Activated naive CD4-positive, alpha-beta T cell treated with anti-CD3 and anti-CD28 coated beads, Interleukin-2, amount 50 U/mL, for 24 hours (primary cell): ENCODE data around the gene LCNL1.
A peak's percentile ranks its signal among the peaks of the same experiment; 100 is the strongest.

ENCODE experiments used
- H3K27ac Mint-ChIP-seq: one replicate; pipeline ENCODE4 v1.8.0; 2021; ENCODE audit warnings: mild to moderate bottlenecking, mixed read lengths
- H3K27me3 Mint-ChIP-seq: one replicate; pipeline ENCODE4 v1.8.0; 2021; ENCODE audit warnings: mixed read lengths
- H3K36me3 Mint-ChIP-seq: one replicate; pipeline ENCODE4 v1.8.0; 2021; ENCODE audit warnings: mixed read lengths
- H3K4me1 Mint-ChIP-seq: one replicate; pipeline ENCODE4 v1.8.0; 2021; ENCODE audit warnings: mixed read lengths
- H3K4me3 Mint-ChIP-seq: one replicate; pipeline ENCODE4 v1.8.0; 2021; ENCODE audit warnings: mild to moderate bottlenecking, mixed read lengths
- H3K9me3 Mint-ChIP-seq: one replicate; pipeline ENCODE4 v1.8.0; 2021; ENCODE audit warnings: mixed read lengths

The LCNL1 gene

DNA sequence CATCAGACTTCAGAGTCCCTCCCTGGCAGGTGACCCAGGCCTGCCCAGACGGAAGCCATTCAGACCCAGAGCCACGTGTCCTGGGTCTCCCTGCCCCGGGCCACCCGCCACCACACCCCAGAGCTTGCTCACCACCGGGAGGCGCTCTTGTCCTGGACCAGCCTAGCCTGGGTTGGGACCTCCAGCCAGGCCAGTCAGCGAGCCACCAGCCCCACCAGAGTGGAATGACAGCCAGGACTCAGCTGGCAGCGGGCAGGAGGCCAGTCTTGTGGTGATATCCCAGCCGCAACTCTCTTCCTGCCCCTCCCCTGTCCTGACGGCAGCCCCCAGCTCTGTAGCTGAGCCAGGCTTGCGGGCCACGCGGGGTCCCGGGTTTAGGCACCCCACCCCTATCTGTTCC lies 7.1 kb upstream of the LCNL1 start:
- H3K4me3 Mint-ChIP-seq, result no peak overlapping the region
- no peaks in the 10 kb centered on the region for H3K36me3 Mint-ChIP-seq
- no peaks in the 10 kb centered on the region for H3K9me3 Mint-ChIP-seq
- peaks cover 7% of the 10 kb centered on the region for H3K4me1 Mint-ChIP-seq
- no peak overlapping the region for H3K27ac Mint-ChIP-seq
- H3K27me3 Mint-ChIP-seq, result no peaks in the 10 kb centered on the region

GRCh38 chr9:136977223-136977622 lies 5.6 kb upstream of the LCNL1 start, which contains the start of gene PTGDS:
Gene PTGDS (plus strand): TSS chr9:136977504. CDS start chr9:136977579, 75 bp downstream.
- H3K4me1 Mint-ChIP-seq, result peaks cover 7% of the 10 kb centered on the region
- peak within 1 kb of the TSS; percentile 26 for H3K4me3 Mint-ChIP-seq
- H3K27me3 Mint-ChIP-seq, result no peaks in the 10 kb centered on the region
- H3K27ac Mint-ChIP-seq, result no peak within 1 kb of the TSS
- H3K9me3 Mint-ChIP-seq, result no peaks in the 10 kb centered on the region
- H3K36me3 Mint-ChIP-seq, result no peaks in the 10 kb centered on the region

- no peaks in the 10 kb centered on the region for H3K36me3 Mint-ChIP-seq
- no peaks in the 10 kb centered on the region for H3K27me3 Mint-ChIP-seq
- peaks cover 7% of the 10 kb centered on the region for H3K4me1 Mint-ChIP-seq
- H3K9me3 Mint-ChIP-seq, result no peaks in the 10 kb centered on the region
- H3K4me3 Mint-ChIP-seq, result no peak overlapping the region
- no peak overlapping the region for H3K27ac Mint-ChIP-seq
Measured at GRCh38 chr9:136977649-136978072, 5.1 kb upstream of the LCNL1 start.

GRCh38 chr9:136978073-136978864 lies 4.5 kb upstream of the LCNL1 start:
- Mint-ChIP-seq H3K9me3 (no peaks in the 10 kb centered on the region), H3K27me3 (no peaks in the 10 kb centered on the region), H3K27ac (no peak overlapping the region), H3K4me3 (no peak overlapping the region), H3K36me3 (no peaks in the 10 kb centered on the region), H3K4me1 (peaks cover 7% of the 10 kb centered on the region)

DNA sequence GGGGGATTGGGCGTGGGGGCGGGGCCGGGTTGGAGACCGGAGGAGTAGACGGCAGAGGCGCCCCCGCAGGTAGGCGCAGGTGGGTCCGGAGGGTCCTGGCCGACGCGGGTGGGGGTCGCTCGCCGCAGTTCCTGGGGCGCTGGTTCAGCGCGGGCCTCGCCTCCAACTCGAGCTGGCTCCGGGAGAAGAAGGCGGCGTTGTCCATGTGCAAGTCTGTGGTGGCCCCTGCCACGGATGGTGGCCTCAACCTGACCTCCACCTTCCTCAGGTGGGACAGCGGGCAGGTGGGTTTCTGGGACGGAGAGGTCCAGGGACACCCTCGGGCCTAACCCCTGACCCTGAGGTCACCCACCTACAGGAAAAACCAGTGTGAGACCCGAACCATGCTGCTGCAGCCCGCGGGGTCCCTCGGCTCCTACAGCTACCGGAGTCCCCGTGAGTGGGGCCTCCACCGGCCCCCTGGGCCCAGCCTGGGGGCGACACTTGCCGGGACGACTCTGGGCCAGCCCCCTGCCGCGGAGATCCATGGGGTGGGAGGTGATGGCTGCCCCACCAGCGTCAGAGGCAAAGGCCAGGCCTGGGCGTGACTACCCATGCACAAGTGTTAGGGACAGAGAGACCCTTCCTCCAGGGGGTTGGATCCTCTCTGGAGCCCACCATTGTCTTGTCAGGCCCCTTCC lies 3.8 kb upstream of the LCNL1 start:
- Mint-ChIP-seq H3K4me1 (peaks cover 10% of the 10 kb centered on the region), H3K27ac (no peak overlapping the region), H3K4me3 (no peak overlapping the region), H3K36me3 (no peaks in the 10 kb centered on the region), H3K9me3 (no peaks in the 10 kb centered on the region), H3K27me3 (peaks cover 3% of the 10 kb centered on the region)

GRCh38 chr9:136979769-136980587 lies 2.8 kb upstream of the LCNL1 start:
- Mint-ChIP-seq H3K4me3 (no peak overlapping the region), H3K27me3 (peaks cover 4% of the 10 kb centered on the region), H3K27ac (no peak overlapping the region), H3K36me3 (no peaks in the 10 kb centered on the region), H3K4me1 (peaks cover 8% of the 10 kb centered on the region), H3K9me3 (no peaks in the 10 kb centered on the region)

- Mint-ChIP-seq H3K9me3 (no peaks in the 10 kb centered on the region), H3K4me1 (peaks cover 3% of the 10 kb centered on the region), H3K27ac (no peak overlapping the region), H3K27me3 (peaks cover 4% of the 10 kb centered on the region), H3K36me3 (no peaks in the 10 kb centered on the region), H3K4me3 (no peak overlapping the region)
Measured at GRCh38 chr9:136980669-136981478, 1.9 kb upstream of the LCNL1 start.

DNA sequence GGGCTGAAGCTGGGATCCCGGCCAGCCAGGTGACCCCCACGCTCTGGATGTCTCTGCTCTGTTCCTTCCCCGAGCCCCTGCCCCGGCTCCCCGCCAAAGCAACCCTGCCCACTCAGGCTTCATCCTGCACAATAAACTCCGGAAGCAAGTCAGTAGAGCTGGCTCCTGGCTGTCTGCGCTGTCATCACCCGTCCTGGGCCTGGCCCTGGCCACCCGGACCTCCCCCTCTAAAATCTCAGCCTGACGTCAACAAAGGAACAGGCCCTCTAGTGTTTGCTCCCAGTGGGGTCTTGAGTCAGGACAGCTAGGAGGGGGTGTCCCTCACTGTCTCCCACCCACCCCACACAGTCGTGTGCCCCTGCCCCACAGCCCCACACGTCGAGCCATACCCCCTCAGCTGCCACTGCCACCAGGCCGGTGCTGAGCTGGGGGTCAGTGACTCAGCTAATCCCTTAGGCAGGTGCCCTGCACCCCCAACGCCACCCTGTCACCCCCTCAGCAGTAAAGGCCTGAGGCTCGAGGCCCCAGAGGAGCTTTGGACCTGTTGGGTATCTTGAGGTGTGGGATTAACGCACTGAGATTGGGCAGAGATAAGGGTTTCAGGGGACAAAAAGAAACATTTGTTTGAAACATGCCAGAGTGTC lies 1.1 kb upstream of the LCNL1 start:
- H3K9me3 Mint-ChIP-seq, result no peaks in the 10 kb centered on the region
- H3K4me1 Mint-ChIP-seq, result peaks cover 3% of the 10 kb centered on the region
- H3K27ac Mint-ChIP-seq, result no peak overlapping the region
- no peaks in the 10 kb centered on the region for H3K36me3 Mint-ChIP-seq
- H3K27me3 Mint-ChIP-seq, result peaks cover 4% of the 10 kb centered on the region
- no peak overlapping the region for H3K4me3 Mint-ChIP-seq

DNA sequence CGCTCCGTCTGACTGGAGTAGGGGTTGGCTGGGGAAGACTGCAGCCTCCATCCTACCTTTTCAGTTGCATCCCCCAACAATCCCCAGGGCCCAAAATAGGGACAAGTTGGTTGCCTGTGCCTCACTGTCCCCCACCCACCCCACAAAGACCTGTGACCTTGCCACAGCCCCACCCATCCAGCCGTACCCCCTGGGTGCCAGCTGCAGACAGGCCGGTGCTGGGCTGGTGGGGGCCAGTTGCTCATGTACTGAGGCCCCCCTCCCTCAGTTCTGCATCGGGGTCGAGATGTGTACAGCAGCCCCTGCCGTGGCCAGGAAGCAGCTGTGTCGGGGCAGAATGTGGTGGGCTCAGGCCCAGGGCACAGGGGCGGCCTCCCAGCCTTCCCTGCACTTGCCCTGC lies 374 bp downstream of the LCNL1 start:
- Mint-ChIP-seq H3K36me3 (no peaks in the 10 kb centered on the region), H3K4me3 (no peak overlapping the region), H3K27me3 (peaks cover 4% of the 10 kb centered on the region), H3K27ac (no peak overlapping the region), H3K9me3 (no peaks in the 10 kb centered on the region), H3K4me1 (peaks cover 3% of the 10 kb centered on the region)

GRCh38 chr9:136983656-136984314 lies 992 bp downstream of the LCNL1 start:
- Mint-ChIP-seq H3K4me3 (no peak overlapping the region), H3K27me3 (peaks cover 4% of the 10 kb centered on the region), H3K36me3 (no peaks in the 10 kb centered on the region), H3K27ac (no peak overlapping the region), H3K9me3 (no peaks in the 10 kb centered on the region), H3K4me1 (peaks cover 3% of the 10 kb centered on the region)

DNA sequence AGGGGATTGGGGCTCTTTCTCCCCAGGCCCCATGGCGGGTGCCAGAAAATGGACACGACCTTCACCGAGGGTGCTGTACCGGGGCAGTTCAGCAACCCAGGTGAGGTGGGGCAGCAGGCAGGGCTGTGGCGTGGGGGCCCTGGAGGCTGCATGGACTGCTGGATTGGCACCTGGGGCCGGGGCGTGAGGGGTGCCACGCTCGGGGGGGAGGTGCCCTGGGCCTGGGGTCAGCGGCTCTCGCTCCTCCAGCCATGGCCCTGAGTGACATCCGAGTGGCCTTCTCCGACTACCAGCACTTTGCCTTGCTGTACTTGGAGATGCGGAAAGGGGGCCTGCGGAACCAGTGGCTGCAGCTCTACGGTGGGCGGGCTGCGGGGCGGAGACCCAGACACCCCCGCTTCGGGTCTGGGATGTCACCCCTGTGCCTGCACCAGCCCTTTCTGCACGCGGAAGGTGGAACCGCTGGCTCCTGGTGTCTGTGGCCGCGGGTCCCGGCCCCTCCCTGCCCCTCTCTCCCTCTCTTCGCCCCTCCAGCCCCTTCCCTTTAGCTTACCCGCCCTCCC lies 1.8 kb downstream of the LCNL1 start:
- no peaks in the 10 kb centered on the region for H3K36me3 Mint-ChIP-seq
- peaks cover 3% of the 10 kb centered on the region for H3K4me1 Mint-ChIP-seq
- no peak overlapping the region for H3K4me3 Mint-ChIP-seq
- no peaks in the 10 kb centered on the region for H3K9me3 Mint-ChIP-seq
- H3K27ac Mint-ChIP-seq, result no peak overlapping the region
- H3K27me3 Mint-ChIP-seq, result peaks cover 4% of the 10 kb centered on the region

GRCh38 chr9:136985027-136985602 lies 2.3 kb downstream of the LCNL1 start:
- Mint-ChIP-seq H3K9me3 (no peaks in the 10 kb centered on the region), H3K27ac (no peak overlapping the region), H3K4me3 (no peak overlapping the region), H3K4me1 (peaks cover 3% of the 10 kb centered on the region), H3K36me3 (no peaks in the 10 kb centered on the region), H3K27me3 (peaks cover 4% of the 10 kb centered on the region)

DNA sequence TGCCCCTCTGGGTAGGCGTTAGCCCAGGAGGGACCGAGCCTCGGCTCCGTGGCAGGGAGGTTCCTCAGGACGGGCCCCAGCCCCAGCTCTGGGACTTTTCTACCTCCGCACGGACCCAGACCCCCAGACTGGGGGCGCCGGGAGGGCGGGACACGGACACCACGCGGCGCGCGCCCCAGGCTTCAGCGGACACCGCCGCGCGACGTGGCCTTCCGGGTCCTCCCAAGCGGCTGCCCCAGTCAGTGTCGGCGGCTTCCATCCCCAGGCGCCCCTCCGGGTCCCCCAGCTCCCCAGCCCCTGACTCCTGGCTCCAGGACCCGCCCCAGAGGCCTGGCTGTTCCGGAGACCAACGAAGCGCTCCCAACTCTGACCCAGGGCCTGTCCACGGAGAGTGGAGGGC lies 3.1 kb downstream of the LCNL1 start:
- H3K4me1 Mint-ChIP-seq, result peaks cover 3% of the 10 kb centered on the region
- H3K9me3 Mint-ChIP-seq, result no peaks in the 10 kb centered on the region
- H3K4me3 Mint-ChIP-seq, result no peak overlapping the region
- peaks cover 4% of the 10 kb centered on the region for H3K27me3 Mint-ChIP-seq
- H3K36me3 Mint-ChIP-seq, result no peaks in the 10 kb centered on the region
- no peak overlapping the region for H3K27ac Mint-ChIP-seq

DNA sequence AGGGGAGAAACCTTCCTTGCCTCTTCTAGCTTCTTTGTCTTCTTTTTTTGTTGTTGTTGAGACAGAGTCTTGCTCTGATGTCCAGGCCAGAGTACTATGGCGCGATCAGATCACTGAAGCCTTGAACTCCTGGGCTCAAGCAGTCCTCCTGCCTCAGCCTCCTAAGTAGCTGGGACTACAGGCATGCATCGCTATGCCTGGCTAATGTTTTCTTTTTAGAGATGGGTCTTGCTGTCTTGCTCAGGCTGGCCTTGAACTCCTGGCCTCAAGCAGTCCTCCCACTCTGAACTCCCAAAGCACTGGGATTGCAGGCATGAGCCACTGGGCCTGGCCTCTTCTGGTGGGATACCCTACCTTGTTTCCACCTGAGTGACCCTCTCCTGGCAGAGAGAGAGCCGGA lies 6.1 kb downstream of the LCNL1 start:
- no peak overlapping the region for H3K4me3 Mint-ChIP-seq
- no peaks in the 10 kb centered on the region for H3K36me3 Mint-ChIP-seq
- H3K4me1 Mint-ChIP-seq, result peaks cover 18% of the 10 kb centered on the region
- H3K27me3 Mint-ChIP-seq, result peaks cover 2% of the 10 kb centered on the region
- no peaks in the 10 kb centered on the region for H3K9me3 Mint-ChIP-seq
- H3K27ac Mint-ChIP-seq, result no peak overlapping the region
